ENCODE results near the gene SDHAF2. TPM values are rescaled to one million over a fixed set of nuclear protein-coding genes. Genes with fewer than 3 reads are reported as not detected.
"Not testable (repeated sequence)": the region's sequence is repeated elsewhere in the genome, so short reads cannot be mapped to it uniquely, and the experiment has no call there.

Gene SDHAF2
- total and polyA plus RNA-seq, 8 donors, result 10.1 to 38.9 (median 14.8) TPM

DNA sequence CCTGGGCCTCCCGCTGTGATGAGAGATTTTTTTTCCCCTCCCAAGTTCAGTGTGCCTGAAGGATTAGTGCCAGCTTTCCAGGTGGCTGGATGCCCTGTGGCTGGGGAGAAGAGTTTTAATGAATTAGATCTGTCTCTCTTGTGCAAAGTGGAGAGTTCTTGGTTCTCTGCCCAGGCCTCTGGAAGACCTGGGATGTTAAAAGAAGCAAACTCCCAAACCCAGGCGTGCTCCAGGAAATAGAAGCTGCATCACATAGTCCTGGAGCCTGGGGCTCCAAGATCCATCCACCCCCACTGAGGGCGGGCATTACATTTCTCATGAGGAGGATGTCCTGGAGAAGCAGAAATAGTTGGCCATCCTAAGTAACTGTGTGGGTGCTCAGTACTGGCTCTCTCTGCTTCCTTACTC is 30.6 kb downstream of the SDHAF2 start:
- H3K27me3 ChIP-seq, result no peaks in the 10 kb centered on the region
- H3K4me3 ChIP-seq, result no peak overlapping the region
- FAIRE-seq (no peak), DNase-seq (no peak), ATAC-seq (peak in 1 of 4 donors; percentile 40)
- H3K36me3 ChIP-seq, result no peaks in the 10 kb centered on the region
- intact Hi-C loops (cut with DNase I), result no loop called here
- 83 to 87% methylated on average over 3 of the region's 3 CpGs for WGBS, 2 donors
- no peak overlapping the region for H3K27ac ChIP-seq
- no peak for TF ChIP-seq CTCF (IDR thresholded peaks at IDR 0.05)
- H3K9me3 ChIP-seq, result no peaks in the 10 kb centered on the region
- no peaks in the 10 kb centered on the region for H3K4me1 ChIP-seq

DNA sequence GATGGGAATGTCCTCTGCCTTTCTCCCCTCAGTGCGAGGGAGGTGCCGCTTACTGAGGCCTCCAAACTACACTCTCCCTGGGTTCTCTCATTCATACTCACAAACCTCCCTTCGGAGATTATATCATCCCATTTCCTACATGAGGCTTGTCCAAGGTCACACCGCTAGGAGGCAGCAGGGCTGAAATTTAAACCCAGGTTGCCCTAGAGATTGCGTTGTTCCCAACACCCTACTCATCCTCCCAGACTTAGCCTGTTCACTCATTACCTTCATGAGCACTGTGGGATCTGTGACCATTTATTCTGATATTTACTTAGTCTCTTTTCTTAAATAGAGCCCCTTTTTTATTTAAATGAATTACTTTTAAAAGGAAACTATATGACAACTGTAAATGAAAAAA is 31.1 kb downstream of the SDHAF2 start:
- H3K9me3 ChIP-seq, result no peaks in the 10 kb centered on the region
- ATAC-seq (peak in 3 of 4 donors; percentile 20 to 34 (median 21)), DNase-seq (no peak), FAIRE-seq (no peak)
- H3K4me1 ChIP-seq, result no peaks in the 10 kb centered on the region
- intact Hi-C loops (cut with DNase I), result no loop called here
- no peak overlapping the region for H3K27ac ChIP-seq
- 72 to 77% methylated on average over 5 of the region's 5 CpGs for WGBS, 2 donors
- no peaks in the 10 kb centered on the region for H3K27me3 ChIP-seq
- no peaks in the 10 kb centered on the region for H3K36me3 ChIP-seq
- H3K4me3 ChIP-seq, result no peak overlapping the region
- no peak for TF ChIP-seq CTCF (IDR thresholded peaks at IDR 0.05)

GRCh38 chr11:61467602-61468001 is 37.7 kb downstream of the SDHAF2 start:
- ATAC-seq; DNase-seq; H3K27ac ChIP-seq; H3K9me3 ChIP-seq; H3K4me1 ChIP-seq; H3K36me3 ChIP-seq; FAIRE-seq; intact Hi-C loops (cut with DNase I); H3K4me3 ChIP-seq; H3K27me3 ChIP-seq: not testable (repeated sequence)
- 90% methylated on average over 6 of the region's 6 CpGs for WGBS, 2 donors

DNA sequence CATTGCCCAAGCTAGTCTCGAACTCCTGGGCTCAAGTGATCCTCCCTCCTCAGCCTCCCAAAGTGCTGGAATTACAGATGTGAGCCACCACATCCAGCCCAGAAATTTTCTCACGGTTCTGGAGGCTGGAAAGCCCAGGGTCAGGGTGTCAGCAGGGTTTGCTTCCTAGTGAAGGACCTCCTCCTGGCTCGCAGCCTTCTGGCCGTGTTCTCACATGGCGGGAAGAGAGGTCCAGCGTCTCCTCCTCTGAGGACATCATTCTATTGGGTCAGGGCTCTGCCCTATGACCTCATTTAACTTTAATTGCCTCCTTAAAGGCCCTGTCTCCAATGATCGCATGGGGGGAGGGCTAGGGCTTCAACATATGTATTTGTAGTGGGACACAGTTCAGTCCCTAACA is 38.1 kb downstream of the SDHAF2 start:
- intact Hi-C loops (cut with DNase I), result no loop called here
- Histone ChIP-seq H3K4me3 (no peak overlapping the region), H3K27me3 (no peaks in the 10 kb centered on the region), H3K9me3 (no peaks in the 10 kb centered on the region), H3K36me3 (no peaks in the 10 kb centered on the region), H3K27ac (no peak overlapping the region), H3K4me1 (no peaks in the 10 kb centered on the region)
- no peak for FAIRE-seq
- no peak for TF ChIP-seq CTCF (IDR thresholded peaks at IDR 0.05)
- no peak for DNase-seq
- ATAC-seq, result no peak
- WGBS, 2 donors, result 71 to 73% methylated on average over 7 of the region's 7 CpGs

DNA sequence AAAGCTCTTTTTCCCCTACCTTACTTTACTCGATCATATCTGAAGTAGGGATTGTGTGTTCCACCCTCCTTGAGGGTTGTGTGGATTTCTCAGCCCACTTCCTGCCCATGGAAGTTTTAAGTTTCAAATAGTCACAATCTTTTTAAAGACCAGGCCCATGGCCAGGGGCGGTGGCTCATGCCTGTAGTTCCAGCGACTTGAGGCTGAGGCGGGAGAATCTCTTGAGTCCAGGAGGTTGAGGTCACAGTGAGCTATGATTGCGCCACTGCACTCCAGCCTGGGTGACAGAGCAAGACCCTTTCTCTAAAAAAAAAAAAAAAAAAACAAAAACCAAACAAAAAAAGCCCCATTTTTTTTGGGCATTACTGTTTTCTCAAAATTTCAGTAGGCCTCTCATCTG is 42.4 kb downstream of the SDHAF2 start:
- H3K4me1 ChIP-seq, result no peaks in the 10 kb centered on the region
- no peaks in the 10 kb centered on the region for H3K27me3 ChIP-seq
- DNase-seq (no peak), FAIRE-seq (no peak), ATAC-seq (peak in 2 of 4 donors; percentile 21 to 25)
- no peaks in the 10 kb centered on the region for H3K9me3 ChIP-seq
- no peak overlapping the region for H3K27ac ChIP-seq
- WGBS, 2 donors, result 82 to 88% methylated on average over 5 of the region's 5 CpGs
- H3K36me3 ChIP-seq, result no peaks in the 10 kb centered on the region
- H3K4me3 ChIP-seq, result no peak overlapping the region
- intact Hi-C loops (cut with DNase I), result loop anchor here in 1 of 3 donors (10.0 kb wide), 1 partner anchor 163 kb away; no protein-coding TSS in a partner anchor
- no peak for TF ChIP-seq CTCF (IDR thresholded peaks at IDR 0.05)

Measured in pancreas (tissue), 10 donors.